NT2/D1 (cell line): ENCODE results near the gene COL5A3.
A peak's percentile ranks its signal among the peaks of the same experiment; 100 is the strongest.

Source experiments
- DNase-seq: peaks from one replicate; pipeline ENCODE4 v3.0.0-alpha.2; 2011; ENCODE audit warnings: low read depth, low spot score
- H3K27me3 ChIP-seq: 2 replicates; pipeline ENCODE4 v1.6.0; 2011; ENCODE audit warnings: mild to moderate bottlenecking; ENCODE audit not compliant: insufficient read length, insufficient read depth
- H3K36me3 ChIP-seq: 2 replicates; pipeline ENCODE4 v1.6.1; 2011; ENCODE audit warnings: mild to moderate bottlenecking, low read length, mixed read lengths; ENCODE audit not compliant: insufficient read depth, insufficient read length
- H3K4me1 ChIP-seq: 2 replicates; pipeline ENCODE4 v1.5.1; 2011; ENCODE audit not compliant: insufficient read depth, insufficient read length
- H3K4me3 ChIP-seq: 2 replicates; pipeline ENCODE4 v1.5.1; 2011; ENCODE audit warnings: low read depth; ENCODE audit not compliant: insufficient read length
- H3K9ac ChIP-seq: 2 replicates; pipeline ENCODE4 v1.6.0; 2011; ENCODE audit warnings: low read depth; ENCODE audit not compliant: insufficient read length
- H3K9me3 ChIP-seq: 2 replicates; pipeline ENCODE4 v1.5.1; 2011; ENCODE audit warnings: mild to moderate bottlenecking, low read length; ENCODE audit not compliant: insufficient read depth
- SUZ12 ChIP-seq: IDR thresholded peaks from 2 replicates; pipeline ENCODE4 v1.6.1; 2011; ENCODE audit not compliant: insufficient read length, insufficient read depth; ENCODE audit errors: extremely low read depth
- YY1 ChIP-seq: IDR thresholded peaks from 2 replicates; pipeline ENCODE4 v1.6.1; 2011; ENCODE audit not compliant: insufficient read length, insufficient read depth
- ZNF274 ChIP-seq: IDR thresholded peaks from 2 replicates; pipeline ENCODE4 v1.6.1; 2011; ENCODE audit warnings: mild to moderate bottlenecking, low read depth, low read length

Gene COL5A3

DNA sequence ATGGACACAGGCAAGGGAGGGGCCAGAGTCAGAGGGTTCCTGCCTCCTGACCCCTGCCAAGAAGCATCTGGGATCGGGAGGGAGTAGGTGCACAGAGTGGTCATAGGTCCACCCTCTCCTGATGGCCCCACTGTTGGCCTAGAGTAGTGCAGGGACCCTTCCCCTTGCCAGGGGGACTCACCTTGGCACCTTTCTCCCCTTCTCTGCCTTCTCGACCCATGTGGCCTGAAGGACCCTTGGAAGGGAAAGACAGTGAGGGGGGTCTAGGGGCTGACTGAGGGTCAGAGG is 40.7 kb downstream of the COL5A3 start:
- no peak overlapping the region for H3K4me3 ChIP-seq
- no peaks in the 10 kb centered on the region for H3K9me3 ChIP-seq
- H3K27me3 ChIP-seq, result peaks cover 9% of the 10 kb centered on the region
- no peaks in the 10 kb centered on the region for H3K4me1 ChIP-seq
- no peak for DNase-seq
- TF ChIP-seq YY1, result no peak
- H3K9ac ChIP-seq, result no peak overlapping the region
- no peaks in the 10 kb centered on the region for H3K36me3 ChIP-seq

- H3K4me3 ChIP-seq, result no peak overlapping the region
- DNase-seq, result no peak
- H3K9ac ChIP-seq, result no peak overlapping the region
- no peaks in the 10 kb centered on the region for H3K4me1 ChIP-seq
- H3K27me3 ChIP-seq, result peaks cover 9% of the 10 kb centered on the region
- H3K9me3 ChIP-seq, result no peaks in the 10 kb centered on the region
- no peak for TF ChIP-seq ZNF274
- no peak for TF ChIP-seq YY1
- no peak for TF ChIP-seq SUZ12
- no peaks in the 10 kb centered on the region for H3K36me3 ChIP-seq
Observed at GRCh38 chr19:9968820-9969687, 41.2 kb downstream of the COL5A3 start.

DNA sequence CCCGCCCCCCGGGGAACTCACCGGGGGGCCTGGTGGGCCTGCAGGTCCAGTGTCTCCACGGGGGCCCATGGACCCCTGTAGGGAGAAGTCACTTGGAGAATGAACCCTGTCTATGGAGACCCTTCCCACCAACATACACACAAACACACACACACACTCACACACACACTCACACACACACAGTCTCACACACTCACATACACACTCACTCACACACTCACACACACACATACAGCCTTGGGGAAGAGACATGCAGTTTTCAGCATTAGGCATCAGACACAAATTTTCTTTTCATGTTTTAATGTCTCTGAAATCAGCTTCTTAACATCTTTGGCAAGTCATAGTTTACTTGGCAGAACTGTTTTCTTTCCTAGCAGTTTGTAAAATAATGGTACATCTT is 43.0 kb downstream of the COL5A3 start:
- H3K4me1 ChIP-seq, result peaks cover 3% of the 10 kb centered on the region
- no peak for DNase-seq
- peaks cover 9% of the 10 kb centered on the region for H3K27me3 ChIP-seq
- H3K4me3 ChIP-seq, result no peak overlapping the region
- TF ChIP-seq SUZ12 (no peak), ZNF274 (no peak), YY1 (no peak)
- no peaks in the 10 kb centered on the region for H3K36me3 ChIP-seq
- no peak overlapping the region for H3K9ac ChIP-seq
- H3K9me3 ChIP-seq, result no peaks in the 10 kb centered on the region

DNA sequence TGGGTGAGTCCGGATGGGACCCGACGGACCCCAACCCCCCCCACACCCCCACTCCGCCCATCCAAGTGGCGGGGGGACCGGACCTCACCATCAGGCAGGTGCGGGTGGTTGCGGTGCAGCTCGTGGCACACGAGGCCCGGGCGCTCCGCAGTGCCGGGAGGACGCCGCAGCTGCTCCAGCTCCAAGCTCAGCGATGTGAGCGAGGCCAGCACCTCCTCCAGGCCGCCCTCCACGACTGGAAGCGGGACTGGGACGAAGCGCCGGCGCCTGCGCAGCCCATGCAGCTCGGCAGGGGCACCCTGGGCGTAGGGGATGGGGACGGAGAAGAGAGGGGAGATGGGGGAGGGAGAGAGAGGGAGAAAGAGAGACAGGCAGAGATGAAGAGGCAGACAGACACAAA is 43.9 kb downstream of the COL5A3 start:
- TF ChIP-seq SUZ12 (no peak), ZNF274 (no peak), YY1 (no peak)
- H3K4me1 ChIP-seq, result peaks cover 3% of the 10 kb centered on the region
- peak overlapping the region; percentile 24 for H3K4me3 ChIP-seq
- H3K9me3 ChIP-seq, result no peaks in the 10 kb centered on the region
- H3K36me3 ChIP-seq, result no peaks in the 10 kb centered on the region
- H3K27me3 ChIP-seq, result peaks cover 9% of the 10 kb centered on the region
- peak overlapping the region; percentile 64 for H3K9ac ChIP-seq
- peak; percentile 70 for DNase-seq

DNA sequence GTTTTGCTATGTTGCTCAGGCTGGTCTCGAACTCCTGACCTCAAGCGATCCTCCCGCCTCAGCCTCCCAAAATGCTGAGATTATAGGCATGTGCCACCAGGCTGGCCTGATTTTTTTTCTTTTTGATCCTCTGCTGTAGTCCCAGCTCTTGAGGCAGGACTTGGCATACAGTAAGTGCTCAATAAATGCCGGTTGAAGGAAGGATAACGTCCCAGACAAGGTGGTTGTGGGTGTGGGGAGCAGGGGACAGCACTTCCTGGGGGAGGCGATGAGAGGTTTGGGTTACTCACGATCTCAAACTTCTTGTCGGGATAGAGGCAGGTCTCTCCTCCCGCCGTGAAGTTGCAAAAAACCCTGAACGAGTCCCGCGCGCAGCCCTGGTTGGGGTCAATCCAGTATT is 44.3 kb downstream of the COL5A3 start:
- H3K9ac ChIP-seq, result peak overlapping the region; percentile 64
- peak overlapping the region; percentile 24 for H3K4me3 ChIP-seq
- H3K36me3 ChIP-seq, result no peaks in the 10 kb centered on the region
- DNase-seq, result no peak
- TF ChIP-seq ZNF274 (no peak), YY1 (no peak), SUZ12 (no peak)
- H3K27me3 ChIP-seq, result peaks cover 9% of the 10 kb centered on the region
- no peaks in the 10 kb centered on the region for H3K9me3 ChIP-seq
- peaks cover 3% of the 10 kb centered on the region for H3K4me1 ChIP-seq

DNA sequence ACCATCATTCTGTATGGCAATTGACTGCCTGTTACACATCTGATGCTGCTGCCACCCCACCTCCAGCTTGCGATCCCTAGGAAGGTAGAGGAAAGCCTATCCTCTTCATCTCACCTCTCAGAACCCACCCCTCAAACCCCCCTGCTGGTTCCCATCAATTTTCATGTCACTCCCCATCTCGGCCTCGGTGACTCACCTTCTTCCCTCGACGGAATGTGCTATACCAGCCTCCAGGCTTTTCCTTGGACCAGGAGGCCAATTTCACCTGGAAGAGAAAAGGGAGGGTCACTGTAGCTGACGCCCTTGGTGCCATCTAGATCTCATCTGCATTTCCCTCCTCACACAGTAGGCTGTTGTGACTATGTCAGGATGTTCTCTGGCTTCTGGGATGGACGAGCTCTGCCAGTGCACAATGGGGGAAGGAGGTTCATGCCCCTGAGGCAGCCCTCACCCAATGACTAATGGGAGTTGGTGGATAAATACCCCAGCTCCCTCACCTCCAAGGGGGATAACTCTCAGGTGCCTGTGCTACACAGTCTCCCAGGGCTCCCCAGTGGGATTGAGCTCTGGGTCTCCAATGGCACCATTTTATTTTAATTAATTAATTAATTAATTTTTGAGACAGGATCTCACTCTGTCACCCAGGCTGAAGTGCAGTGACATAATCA is 47.5 kb downstream of the COL5A3 start:
- DNase-seq, result no peak
- Histone ChIP-seq H3K36me3 (no peaks in the 10 kb centered on the region), H3K4me3 (no peak overlapping the region), H3K9me3 (no peaks in the 10 kb centered on the region), H3K27me3 (peaks cover 9% of the 10 kb centered on the region), H3K9ac (no peak overlapping the region), H3K4me1 (peaks cover 5% of the 10 kb centered on the region)
- TF ChIP-seq SUZ12, result no peak
- no peak for TF ChIP-seq ZNF274
- no peak for TF ChIP-seq YY1

DNA sequence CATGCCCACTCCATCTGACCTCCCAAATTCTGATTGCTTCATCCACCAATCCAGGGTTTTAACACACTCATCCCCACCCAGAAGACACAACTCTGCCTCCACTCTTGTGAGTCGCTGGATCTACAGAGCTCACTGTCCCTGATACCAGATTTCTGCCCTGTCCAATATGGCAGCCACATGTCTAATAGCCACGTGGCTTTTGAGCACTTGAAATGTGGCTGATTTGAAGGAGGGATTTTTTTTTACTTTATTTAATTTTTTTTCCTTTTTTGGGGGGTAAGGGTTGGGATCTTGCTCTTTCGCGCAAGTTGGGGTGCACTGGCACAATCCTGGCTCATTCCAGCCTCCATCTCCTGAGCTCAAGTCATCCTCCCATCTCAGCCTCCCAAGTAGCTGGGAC is 49.2 kb downstream of the COL5A3 start:
- TF ChIP-seq ZNF274, result no peak
- Histone ChIP-seq H3K9ac (no peak overlapping the region), H3K4me3 (no peak overlapping the region), H3K36me3 (no peaks in the 10 kb centered on the region), H3K27me3 (peaks cover 5% of the 10 kb centered on the region), H3K4me1 (peaks cover 5% of the 10 kb centered on the region), H3K9me3 (no peaks in the 10 kb centered on the region)
- no peak for DNase-seq
